Measurements from ENCODE around the gene THOC1. TPM values are rescaled to one million over a fixed set of nuclear protein-coding genes. Genes with fewer than 3 reads are reported as not detected.

THOC1 gene
- total and polyA plus RNA-seq, 2 of the 8 experiments (the other 6 are each of a cell fraction or from before 2014, with no cell fraction given), result 19.1 to 66.4 TPM

DNA sequence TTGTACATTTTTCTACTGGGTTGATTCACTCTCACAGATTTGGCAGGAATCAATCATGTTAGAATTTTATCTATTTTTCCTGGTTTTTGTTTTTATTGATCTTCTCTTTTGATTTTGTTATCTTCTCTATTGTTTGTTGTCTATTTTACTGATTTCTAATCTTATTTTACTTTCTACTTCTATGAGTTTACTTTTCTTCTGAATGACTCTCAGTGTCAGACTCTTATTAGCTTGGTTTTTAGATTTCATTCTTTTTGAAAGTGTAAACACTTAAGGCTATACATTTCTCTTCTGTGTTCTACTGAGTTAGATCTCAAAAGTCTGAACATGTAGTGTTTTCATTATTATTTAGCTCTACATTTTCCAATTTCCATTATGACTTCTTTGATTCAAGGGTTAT is 47.1 kb downstream of the THOC1 start:
- TF ChIP-seq, protein P1, sequence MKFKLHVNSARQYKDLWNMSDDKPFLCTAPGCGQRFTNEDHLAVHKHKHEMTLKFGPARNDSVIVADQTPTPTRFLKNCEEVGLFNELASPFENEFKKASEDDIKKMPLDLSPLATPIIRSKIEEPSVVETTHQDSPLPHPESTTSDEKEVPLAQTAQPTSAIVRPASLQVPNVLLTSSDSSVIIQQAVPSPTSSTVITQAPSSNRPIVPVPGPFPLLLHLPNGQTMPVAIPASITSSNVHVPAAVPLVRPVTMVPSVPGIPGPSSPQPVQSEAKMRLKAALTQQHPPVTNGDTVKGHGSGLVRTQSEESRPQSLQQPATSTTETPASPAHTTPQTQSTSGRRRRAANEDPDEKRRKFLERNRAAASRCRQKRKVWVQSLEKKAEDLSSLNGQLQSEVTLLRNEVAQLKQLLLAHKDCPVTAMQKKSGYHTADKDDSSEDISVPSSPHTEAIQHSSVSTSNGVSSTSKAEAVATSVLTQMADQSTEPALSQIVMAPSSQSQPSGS (IDR thresholded peaks at IDR 0.05; ENCODE audit: low read length), result no peak
- TF ChIP-seq HDAC2 (IDR thresholded peaks at IDR 0.05; ENCODE audit: borderline replicate concordance in 1 of 2, low read depth in 2 of 2, low read length in 2 of 2), result no peak
- TF ChIP-seq POU5F1 (IDR thresholded peaks at IDR 0.05; ENCODE audit: low read depth, low read length), result no peak
- TF ChIP-seq POLR2AphosphoS5 (IDR thresholded peaks at IDR 0.05; ENCODE audit: low read depth, low read length), result no peak
- TF ChIP-seq GABPA (IDR thresholded peaks at IDR 0.05; ENCODE audit: borderline replicate concordance, insufficient read depth, low read length), result no peak
- no peak for TF ChIP-seq PHF8 (conservative IDR thresholded peaks at IDR 0.05; ENCODE audit: low read depth, low read length)
- TF ChIP-seq, protein P2, sequence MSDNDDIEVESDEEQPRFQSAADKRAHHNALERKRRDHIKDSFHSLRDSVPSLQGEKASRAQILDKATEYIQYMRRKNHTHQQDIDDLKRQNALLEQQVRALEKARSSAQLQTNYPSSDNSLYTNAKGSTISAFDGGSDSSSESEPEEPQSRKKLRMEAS (IDR thresholded peaks at IDR 0.05), result no peak
- TF ChIP-seq KDM1A (IDR thresholded peaks at IDR 0.05; ENCODE audit: borderline replicate concordance, low read length), result no peak
- TF ChIP-seq NANOG (IDR thresholded peaks at IDR 0.05; ENCODE audit: insufficient read depth, low read depth, low read length, poor library complexity, severe bottlenecking), result no peak
- TF ChIP-seq TCF12 (IDR thresholded peaks at IDR 0.05; ENCODE audit: low read depth, low read length), result no peak
- no peak for TF ChIP-seq TAF1 (IDR thresholded peaks at IDR 0.05; ENCODE audit: low read depth, low read length)
- no peak overlapping the region for H3K56ac ChIP-seq (replicated peaks; ENCODE audit: insufficient read length, low read depth, low read length)
- FAIRE-seq, result no peak
- H3K79me2 ChIP-seq (ENCODE audit: control insufficient read depth in 1 of 2, insufficient read depth in 2 of 2, low read length in 2 of 2), result no peaks in the 10 kb centered on the region
- H3K79me1 ChIP-seq (ENCODE audit: low read depth, low read length), result no peaks in the 10 kb centered on the region
- ChIA-PET POLR2A (ENCODE audit: partially characterized antibody) (no interaction called here), CTCF (ENCODE audit: partially characterized antibody) (no interaction called here)
- peaks cover 20 to 86% (median 61%) of the 10 kb centered on the region in 4 experiments for H3K36me3 ChIP-seq (ENCODE audit: control insufficient read depth in 2 of 4, insufficient read depth in 4 of 4, low read length in 3 of 4)
- no peaks in the 10 kb centered on the region for H3K4me1 ChIP-seq (replicated peaks in 1 of 4; ENCODE audit: control insufficient read depth in 3 of 4, insufficient read depth in 4 of 4, low read length in 3 of 4)
- no peak overlapping the region for H2BK5ac ChIP-seq (ENCODE audit: low read depth, low read length)
- no peak overlapping the region for H3K14ac ChIP-seq (ENCODE audit: insufficient read length)
- H4K8ac ChIP-seq (ENCODE audit: extremely low read depth, insufficient read depth, low read length), result no peak overlapping the region
- H4K20me1 ChIP-seq (replicated peaks in 1 of 2; ENCODE audit: control insufficient read depth in 1 of 2, insufficient read depth in 2 of 2, low read length in 2 of 2), result no peaks in the 10 kb centered on the region
- H3K4me3 ChIP-seq (ENCODE audit: extremely low read depth in 1 of 4, insufficient read depth in 2 of 4, low read depth in 3 of 4, low read length in 4 of 4), result no peak overlapping the region
- H3K27ac ChIP-seq (ENCODE audit: low read depth, low read length), result no peak overlapping the region
- no peak overlapping the region for H4K91ac ChIP-seq (replicated peaks; ENCODE audit: insufficient read length, low read length)
- H2BK15ac ChIP-seq (ENCODE audit: low read length), result no peak overlapping the region
- no peak overlapping the region for H2BK20ac ChIP-seq (ENCODE audit: low read length)
- no peak overlapping the region for H3K23ac ChIP-seq (ENCODE audit: insufficient read length)
- H3K9me3 ChIP-seq (ENCODE audit: insufficient read depth in 2 of 2, low read depth in 1 of 2, low read length in 1 of 2), result peaks cover 8 to 13% of the 10 kb centered on the region in 2 experiments; a peak in 3 of 4 replicates
- no peak overlapping the region for H2AFZ ChIP-seq (ENCODE audit: low read length)
- no peaks in the 10 kb centered on the region for H3K23me2 ChIP-seq (ENCODE audit: low read depth, low read length)
- H3K27me3 ChIP-seq (replicated peaks in 1 of 4; ENCODE audit: control insufficient read depth in 3 of 4, extremely low read depth in 1 of 4, insufficient read depth in 3 of 4, low read length in 3 of 4), result peaks cover 0 to 1% (median 0%) of the 10 kb centered on the region in 4 experiments; a peak in 1 of 7 replicates
- no peak overlapping the region for H2BK12ac ChIP-seq (ENCODE audit: low read depth, low read length)
- H3K9ac ChIP-seq (replicated peaks in 1 of 4; ENCODE audit: extremely low read depth in 1 of 4, low read depth in 3 of 4, low read length in 3 of 4), result no peak overlapping the region
- no peak overlapping the region for H2AK5ac ChIP-seq (ENCODE audit: low read depth, low read length)
- DNase-seq (ENCODE audit: low read depth in 1 of 2, low spot score in 2 of 2), result no peak
- H3K4ac ChIP-seq (replicated peaks; ENCODE audit: insufficient read length, low read depth, low read length), result no peak overlapping the region
- no peak overlapping the region for H3K4me2 ChIP-seq (ENCODE audit: insufficient read depth in 1 of 2, low read depth in 2 of 2, low read length in 2 of 2)
- no peak overlapping the region for H4K5ac ChIP-seq (ENCODE audit: insufficient read length, low read depth, low read length)
- no peak overlapping the region for H2BK120ac ChIP-seq (replicated peaks; ENCODE audit: low read depth, low read length)
- no peak overlapping the region for H3K18ac ChIP-seq (ENCODE audit: extremely low read depth, low read length)

Measured in H1 (cell line).